Bone marrow (tissue), 2 donors: Measurements from ENCODE around the gene GRK4.
"Not testable (repeated sequence)": the region's sequence is repeated elsewhere in the genome, so short reads cannot be mapped to it uniquely, and the experiment has no call there.

ENCODE experiments used
- DNase-seq, 2 donors: peaks; one replicate each; lab custom pipeline; 2025; lab: John Stamatoyannopoulos, UW

The GRK4 gene

DNA sequence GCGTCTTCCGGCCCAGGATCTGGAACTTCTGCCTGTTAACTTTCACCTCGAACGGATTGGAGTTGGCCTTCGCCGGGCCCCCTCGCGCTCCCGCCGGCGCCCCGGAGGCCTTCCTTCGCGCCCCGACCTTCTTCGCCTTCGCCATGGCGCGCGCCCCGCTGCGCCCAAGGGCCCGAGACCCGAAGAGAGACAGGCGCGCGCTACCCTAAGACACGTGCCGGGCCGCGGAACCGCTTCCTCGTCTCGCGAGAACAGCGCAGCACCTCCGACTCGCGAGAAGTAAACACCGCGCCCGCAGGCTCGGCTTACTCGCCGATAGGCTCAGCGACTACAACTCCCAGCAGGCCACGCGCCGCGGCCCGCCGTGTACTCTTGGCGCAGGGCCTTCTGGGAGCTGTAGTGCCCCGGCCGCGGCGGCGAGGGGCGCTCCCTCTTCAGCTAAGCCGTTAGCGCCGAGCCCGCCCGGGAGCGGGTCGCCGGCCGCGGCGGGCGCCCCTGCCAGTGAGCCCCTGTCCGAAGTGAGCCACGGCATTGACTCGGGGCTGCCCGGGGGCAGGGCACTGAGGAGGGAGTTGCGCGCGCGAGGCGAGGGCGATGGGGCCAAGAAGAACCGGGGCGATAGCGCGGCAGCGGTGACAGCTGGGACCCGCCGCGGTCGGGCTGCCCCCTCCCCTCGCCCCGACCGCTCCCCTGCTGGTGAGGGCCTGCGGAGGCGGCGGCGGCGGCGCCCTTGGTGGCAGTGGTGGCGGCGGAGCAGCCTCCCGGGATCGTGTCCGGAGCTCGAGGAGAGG, at the start of gene GRK4, which contains the start of gene NOP14:
Gene GRK4, plus strand, starts transcription at position 397 of the 791 bp plus-strand sequence. CDS start 500 bp downstream, outside the sequence.
Gene NOP14, minus strand, starts transcription at position 232 of the 791 bp plus-strand sequence. Its CDS starts 87 bp downstream, at position 145.
- peak; percentile 82 to 96 for DNase-seq

DNA sequence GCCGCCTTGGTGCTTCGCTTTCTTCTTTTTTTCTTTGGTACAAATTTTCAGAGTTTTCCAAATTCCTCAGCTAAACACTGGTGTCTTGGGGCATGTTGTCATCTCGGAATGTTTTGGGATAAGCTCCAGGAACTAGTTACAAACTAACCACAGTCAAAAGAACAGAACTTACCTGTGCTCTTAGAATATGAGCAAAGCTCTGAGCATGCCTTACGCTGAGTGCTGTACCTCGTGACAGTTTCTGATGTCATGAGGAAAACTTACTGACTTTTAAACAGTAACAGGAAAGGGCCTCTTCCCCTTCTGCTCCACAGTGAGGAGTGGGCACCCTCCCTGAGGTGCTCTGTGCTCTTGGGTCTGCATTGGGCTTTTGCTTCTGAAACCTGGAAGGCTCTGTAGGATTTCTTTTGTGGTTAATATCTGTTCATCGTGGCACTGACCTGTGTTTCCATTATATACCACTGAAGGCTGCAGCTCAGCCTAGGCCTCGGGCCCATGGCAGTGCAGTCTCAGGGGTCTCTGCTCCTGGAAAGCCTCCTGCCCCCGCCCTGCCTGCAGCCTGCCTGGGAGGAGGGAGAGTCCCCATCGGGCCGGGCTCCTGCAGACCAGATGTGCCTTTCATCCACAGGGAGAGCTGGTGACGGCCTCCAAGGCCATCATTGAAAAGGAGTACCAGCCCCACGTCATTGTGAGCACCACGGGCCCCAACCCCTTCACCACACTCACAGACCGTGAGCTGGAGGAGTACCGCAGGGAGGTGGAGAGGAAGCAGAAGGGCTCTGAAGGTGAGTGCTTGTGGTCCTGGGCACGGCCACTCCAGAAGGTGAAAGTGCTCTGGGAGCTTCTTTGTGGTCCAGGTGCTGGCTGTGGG, 48.9 kb upstream of the GRK4 start:
- DNase-seq = no peak

DNA sequence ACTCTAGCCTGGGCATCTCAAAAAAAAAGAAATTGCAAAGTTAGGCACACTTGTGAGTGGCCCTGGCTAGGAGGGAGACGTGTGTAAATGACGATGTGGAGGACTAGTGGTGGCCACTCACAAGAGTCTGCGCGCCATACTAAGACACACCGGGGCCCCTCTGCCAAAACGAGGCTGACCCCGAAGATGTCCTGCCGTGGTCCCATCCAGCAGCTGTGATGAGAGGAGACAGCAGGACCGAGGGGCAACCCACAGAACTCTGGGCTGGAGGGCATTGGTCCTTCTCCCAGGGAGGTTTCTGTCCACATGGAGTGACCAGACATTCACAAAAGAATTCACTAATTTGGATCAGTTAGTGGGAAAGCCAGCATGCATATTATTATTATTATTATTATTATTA, 47.6 kb upstream of the GRK4 start:
- no peak for DNase-seq

DNA sequence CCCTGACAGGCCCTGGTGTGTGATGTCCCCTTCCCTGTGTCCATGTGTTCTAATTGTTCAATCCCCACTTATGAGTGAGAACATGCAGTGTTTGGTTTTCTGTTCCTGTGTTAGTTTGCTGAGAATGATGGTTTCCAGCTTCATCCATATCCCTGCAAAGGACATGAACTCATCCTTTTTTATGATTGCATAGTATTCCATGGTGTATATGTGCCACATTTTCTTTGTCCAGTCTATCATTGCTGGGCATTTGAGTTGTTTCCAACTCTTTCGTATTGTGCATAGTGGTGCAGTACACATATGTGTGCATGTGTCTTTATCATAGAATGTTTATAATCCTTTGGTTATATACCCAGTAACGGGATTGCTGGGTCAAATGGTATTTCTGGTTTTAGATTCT, 46.7 kb upstream of the GRK4 start:
- DNase-seq = not testable (repeated sequence)

DNA sequence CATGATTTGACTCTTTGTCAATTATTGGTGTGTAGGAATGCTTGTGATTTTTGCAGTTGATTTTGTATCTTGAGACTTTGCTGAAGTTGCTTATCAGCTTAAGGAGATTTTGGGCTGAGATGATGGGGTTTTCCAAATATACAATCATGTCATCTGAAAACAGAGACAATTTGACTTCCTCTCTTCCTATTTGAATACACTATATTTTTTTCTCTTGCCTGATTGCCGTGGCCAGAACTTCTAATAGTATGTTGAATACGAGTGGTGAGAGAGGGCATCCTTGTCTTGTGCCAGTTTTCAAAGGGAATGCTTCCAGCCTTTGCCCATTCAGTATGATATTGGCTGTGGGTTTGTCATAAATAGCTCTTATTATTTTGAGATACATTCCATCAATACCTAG, 45.1 kb upstream of the GRK4 start:
- not testable (repeated sequence) for DNase-seq

DNA sequence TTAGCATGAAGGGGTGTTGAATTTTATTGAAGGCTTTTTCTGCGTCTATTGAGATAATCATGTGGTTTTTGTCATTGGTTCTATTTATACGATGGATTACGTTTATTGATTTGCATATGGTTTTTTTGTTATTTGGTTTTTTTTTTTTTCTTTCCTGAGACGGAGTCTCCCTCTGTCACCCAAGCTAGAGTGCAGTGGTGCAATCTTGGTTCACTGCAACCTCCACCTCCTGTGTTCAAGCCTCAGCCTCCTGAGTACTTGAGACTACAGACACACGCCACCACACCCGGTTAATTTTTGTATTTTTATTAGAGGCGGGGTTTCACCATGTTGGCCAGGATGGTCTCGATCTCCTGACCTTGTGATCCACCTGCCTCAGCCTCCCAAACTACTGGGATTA, 44.7 kb upstream of the GRK4 start:
- DNase-seq = not testable (repeated sequence)

DNA sequence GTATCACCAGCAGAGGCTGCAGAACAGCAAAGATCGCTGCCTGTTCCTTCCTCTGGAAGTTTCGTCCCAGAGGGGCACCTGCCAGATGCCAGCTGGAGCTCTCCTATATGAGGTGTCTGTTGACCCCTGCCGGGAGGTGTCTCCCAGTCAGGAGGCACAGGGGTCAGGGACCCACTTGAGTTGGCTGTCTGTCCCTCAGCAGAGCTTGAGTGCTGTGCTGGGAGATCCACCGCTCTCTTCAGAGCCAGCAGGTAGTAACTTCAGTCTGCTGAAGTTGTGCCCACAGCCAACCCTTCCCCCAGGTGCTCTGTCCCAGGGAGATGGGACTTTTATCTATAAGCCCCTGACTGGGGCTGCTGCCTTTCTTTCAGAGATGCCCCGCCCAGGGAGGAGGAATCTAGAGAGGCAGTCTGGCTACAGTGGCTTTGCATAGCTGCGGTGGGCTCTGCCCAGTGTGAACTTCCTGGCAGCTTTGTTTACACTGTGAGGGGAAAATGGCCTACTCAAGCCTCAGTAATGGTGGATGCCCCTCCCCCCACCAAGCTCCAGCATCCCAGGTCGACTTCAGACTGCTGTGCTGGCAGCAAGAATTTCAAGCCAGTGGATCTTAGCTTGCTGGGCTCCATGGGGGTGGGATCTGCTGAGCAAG, 40.8 kb upstream of the GRK4 start:
- not testable (repeated sequence) for DNase-seq

DNA sequence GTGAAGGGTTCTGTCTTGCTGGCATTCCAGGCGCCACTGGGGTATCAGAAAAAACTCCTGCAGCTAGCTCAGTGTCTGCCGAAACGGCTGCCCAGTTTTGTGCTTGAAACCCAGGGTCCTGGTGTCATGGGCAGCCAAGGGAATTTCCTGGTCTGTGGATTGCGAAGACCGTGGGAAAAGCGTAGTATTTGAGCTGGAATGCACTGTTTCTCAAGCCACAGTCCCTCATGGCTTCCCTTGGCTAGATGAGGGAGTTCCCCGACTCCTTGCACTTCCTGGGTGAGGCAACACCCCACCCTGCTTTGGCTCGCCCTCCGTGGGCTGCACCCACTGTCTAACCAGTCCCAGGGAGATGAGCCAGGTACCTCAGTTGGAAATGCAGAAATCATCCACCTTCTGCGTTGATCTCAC, 40.2 kb upstream of the GRK4 start:
- no peak for DNase-seq

DNA sequence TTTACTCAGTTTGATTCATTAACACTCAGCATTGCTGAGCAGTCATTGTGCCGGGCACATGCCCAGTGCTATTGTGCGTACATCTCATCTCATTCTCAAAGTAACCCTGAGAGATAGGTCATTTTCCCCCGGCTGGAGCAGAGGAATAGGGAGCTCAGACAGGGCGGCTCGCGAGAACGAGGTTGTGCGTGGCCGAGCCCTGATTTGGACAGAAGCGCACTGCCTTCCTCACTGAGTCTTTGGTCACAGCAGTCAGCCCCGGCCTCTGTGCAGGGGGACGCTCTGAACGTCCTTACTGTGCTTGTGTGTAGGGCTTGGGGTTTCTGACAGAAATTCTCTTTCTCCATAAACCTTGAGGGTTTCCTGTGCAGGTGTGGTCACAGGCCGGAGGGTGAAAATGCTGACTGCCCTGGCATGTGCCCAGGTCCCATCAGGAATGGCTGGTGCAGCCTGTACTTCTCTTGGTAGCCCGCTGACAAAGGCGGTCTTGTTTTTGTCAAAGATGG, 39.6 kb upstream of the GRK4 start:
- no peak for DNase-seq

DNA sequence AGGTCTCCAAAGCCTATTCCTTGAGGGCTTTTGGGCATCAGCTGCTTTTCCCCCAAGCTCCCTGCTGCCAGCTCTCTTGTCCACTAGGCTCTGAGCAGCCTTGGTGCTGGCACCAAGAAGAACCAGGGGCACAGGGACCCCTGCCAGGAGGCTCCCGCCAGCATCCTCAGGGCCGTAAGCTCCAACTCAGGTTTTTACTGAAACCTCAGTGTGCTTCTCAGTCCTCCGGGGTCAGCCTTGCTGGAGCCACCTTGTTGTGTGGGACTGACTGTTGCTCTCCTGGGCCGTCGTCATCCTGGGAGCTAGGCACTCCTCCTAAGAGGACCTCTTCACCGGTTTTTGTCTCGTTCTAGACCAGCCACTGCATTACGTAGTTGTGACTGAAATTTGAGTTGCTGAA, 39.1 kb upstream of the GRK4 start:
- DNase-seq = no peak

DNA sequence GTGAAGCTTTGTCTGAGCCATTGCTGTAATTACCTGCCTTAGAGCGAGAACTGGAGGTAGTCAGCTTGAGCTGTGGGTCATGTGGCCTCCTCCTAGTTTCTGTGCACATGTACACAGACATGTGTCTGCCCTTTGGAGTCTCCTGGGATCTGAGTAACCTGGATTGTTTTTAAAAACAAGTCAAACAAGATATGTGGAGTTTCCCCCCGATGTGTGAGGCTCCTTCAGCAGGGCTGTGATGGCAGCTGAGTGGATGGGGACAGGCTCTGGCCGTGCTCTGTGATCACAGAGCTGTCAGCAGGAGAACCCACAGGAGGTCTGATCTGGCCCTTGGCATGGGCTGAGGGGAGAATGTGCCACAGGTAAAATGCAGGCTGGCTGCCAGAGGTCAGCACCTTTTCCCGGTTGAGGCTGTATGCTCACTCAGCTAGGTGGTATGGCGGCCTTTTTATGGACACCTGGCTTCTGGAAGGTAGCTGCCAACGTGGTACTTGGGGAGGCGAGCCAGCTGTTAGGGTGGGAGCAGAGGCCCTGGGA, 38.5 kb upstream of the GRK4 start:
- DNase-seq = no peak

DNA sequence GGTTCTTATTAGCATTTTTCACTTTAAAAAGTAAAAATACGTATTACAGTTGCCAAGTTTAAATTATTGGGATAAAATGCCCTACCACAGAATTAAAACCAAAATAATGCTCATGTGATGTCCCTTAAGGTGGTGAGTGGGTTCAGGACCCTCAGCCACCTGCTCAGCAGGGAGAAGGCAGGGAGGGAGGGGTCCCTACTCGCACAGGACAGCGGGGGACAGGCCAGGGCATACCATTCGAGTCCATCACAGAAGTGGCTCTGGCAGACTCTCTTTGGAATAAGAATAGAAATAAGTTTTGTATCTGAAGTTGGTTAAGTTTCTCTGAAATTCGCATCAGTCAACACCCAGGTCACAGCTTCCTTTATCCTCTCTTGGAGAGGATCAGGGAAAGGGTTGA, 37.9 kb upstream of the GRK4 start:
- no peak for DNase-seq

DNA sequence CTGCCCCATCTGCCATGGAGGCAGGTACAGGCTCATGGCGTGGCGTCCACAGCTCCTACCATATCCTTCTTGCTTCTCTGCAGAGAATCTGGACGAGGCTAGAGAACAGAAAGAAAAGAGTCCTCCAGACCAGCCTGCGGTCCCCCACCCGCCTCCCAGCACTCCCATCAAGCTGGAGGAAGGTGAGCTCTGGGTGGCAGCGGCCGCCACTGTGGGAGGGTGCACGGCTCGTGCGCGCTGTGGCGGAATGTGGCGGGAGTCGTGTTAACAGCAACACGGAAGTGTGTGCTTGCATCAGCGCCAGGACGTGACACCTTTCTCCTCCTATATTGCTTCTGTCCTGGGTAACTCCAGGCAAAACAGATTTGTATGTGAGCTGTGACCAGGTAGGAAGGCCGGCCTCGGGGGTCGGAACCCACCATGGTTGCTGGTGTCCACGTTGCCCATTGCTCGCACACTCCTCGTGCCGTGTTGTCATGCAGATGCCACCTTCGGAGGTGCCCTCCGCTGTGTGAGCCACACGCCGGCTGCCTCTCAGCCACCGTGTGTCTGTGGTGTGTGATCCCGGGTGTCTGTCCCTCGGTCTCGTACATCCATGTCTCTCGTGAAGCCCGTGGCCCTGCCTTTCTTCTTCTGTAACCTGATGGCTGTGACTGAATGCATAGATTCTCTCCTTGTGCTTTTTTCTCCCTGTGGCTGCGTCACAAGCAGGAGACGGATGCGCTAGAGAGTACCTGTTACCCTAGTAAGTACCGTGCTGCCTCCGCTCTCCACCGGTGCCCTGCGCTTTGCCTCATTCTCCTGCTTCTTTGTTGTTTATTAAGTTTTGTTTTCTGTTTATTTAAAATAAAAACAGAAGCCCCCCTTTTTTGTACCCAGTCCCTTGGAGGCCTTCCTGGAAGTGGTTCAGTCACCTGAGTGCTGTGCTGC, 37.2 kb upstream of the GRK4 start:
- DNase-seq = no peak

DNA sequence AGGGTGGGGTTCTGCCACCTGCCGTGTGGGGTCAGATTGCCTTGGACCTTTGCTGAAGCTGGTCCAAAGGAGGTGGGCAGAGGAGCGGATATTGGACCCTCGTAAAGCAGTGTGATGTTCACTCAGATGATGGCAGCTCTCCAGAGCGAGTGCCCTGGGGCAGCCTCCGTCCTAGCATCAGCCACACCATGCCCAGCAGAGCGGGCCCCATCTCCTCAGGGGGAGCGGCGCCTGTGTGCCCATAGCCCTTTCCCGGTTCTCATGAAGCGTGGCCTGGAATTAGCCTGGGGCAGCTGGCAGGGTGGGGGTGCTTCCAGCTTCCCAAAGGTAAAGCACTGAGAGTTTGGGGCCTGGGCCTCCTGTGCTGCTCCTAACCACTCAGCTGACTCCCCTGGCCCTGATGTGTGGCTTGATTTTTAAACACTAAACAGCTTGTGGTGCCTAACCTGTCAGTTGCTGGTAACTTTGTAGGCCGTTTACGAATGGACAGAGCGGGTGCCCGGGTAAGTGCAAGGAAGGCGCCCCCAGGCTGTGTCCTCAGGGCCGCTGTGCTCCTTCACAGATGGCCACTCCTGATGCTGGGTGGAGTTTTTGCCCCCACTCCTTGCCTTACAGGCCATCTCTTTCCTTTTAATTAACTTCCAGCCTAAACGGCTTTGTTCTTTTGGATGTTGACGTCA, 36.2 kb upstream of the GRK4 start:
- DNase-seq = no peak

DNA sequence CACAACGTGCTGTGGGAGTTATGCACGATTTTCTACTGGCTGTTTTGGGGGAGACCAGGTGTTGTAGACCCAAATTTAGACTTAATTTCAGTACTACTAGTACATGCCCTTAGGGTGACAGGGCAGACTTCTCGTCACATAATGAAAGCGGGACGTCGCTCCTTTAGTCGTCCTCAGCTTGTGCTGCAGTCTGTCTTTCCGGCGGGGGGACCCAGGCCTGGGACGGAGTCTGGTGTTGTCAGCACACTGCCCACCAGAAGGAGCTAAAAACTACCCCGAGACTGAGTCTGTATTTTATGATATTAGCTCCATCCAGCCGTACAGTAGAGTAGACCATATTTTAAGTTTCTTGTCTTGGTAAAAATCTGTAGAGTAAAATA, 35.7 kb upstream of the GRK4 start:
- no peak for DNase-seq

DNA sequence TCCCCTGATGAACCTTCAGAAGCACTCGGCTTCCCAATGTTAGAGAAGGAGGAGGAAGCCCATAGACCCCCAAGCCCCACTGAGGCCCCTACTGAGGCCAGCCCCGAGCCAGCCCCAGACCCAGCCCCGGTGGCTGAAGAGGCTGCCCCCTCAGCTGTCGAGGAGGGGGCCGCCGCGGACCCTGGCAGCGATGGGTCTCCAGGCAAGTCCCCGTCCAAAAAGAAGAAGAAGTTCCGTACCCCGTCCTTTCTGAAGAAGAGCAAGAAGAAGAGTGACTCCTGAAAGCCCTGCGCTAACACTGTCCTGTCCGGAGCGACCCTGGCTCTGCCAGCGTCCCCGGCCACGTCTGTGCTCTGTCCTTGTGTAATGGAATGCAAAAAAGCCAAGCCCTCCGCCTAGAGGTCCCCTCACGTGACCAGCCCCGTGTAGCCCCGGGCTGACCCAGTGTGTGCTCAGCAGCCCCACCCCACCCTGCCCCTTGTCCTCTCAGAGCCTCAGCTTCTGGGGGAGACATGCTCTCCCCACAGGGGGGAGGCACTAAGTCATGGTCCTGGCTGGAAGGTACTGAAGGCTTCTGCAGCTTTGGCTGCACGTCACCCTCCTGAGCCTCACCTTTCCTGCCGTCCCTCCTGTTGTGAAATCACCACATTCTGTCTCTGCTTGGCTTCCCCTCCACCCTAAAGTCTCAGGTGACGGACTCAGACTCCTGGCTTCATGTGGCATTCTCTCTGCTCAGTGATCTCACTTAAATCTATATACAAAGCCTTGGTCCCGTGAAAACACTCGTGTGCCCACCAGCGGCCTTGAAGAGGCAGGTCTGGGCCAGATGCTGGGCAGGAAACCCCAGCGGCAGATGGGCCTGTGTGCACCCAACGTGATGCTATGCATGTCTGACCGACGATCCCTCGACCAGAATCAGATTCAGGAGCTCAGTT, 34.9 kb upstream of the GRK4 start:
- no peak for DNase-seq

DNA sequence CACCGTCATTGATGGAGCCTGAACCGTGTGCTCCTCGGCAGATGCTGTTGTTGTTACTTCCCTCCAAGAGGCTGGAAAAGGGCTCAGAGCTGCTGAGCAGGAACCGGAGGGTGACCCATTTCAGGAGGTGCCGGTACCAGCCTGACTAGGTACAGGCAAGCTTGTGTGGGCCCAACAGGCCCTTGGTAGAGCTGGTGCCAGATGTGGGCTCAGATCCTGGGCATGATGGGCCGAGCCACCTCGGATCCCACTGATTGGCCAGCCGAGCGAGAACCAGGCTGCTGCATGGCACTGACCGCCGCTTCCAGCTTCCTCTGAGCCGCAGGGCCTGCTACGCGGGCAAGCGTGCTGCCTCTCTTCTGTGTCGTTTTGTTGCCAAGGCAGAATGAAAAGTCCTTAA, 33.9 kb upstream of the GRK4 start:
- no peak for DNase-seq

DNA sequence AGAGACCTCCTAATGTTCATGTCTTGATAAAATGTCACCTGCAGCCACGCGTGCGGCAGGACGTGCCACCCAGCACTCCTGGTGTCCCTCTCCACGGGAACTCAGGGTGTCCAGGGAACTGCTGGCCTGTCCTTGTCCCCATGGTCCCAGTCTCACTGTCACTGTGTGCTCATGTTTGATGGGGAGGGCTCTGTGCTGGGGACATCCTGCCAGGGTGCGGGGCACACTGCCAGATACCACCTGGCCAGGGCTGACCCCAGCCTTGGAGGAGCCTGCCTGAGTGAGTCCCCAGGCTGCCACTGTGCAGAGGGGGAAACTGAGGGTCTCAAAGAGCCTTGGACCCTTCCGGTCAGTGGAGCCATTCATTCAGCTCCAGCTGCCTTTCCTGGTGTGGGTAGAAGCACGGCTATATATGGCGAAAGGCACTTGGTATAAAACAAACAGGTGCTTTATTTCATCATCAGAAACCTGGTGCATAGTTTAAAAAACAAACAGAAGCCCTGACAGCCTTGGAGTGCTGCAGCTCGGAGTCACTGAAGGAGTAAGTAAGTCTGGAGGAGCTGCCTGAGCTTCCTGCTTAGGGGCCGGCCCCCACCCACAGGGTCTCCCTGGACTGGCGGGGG, 33.1 kb upstream of the GRK4 start:
- no peak for DNase-seq
